IMR-90 (cell line): ENCODE results near the gene RCBTB2. TPM values are rescaled to one million over a fixed set of nuclear protein-coding genes. Genes with fewer than 3 reads are reported as not detected.

Source experiments
- ATAC-seq: fragments of 200-7000 bp; cut with Tn5 transposase; 2 replicates; pipeline ENCODE4 v1.9.1; 2020; ENCODE audit warnings: low read depth, mild to moderate bottlenecking, moderate library complexity
- BruUV-seq: library from RNA; stranded (reverse); fragments of 400-500 nt; replicated peaks from 2 replicates; lab custom pipeline; 2021; lab: Mats Ljungman, UMichigan
- CTCF ChIA-PET: fragments of 300-600 bp; formaldehyde crosslinking; extraction: SDS; loops from one replicate; lab custom pipeline; 2021; ENCODE audit warnings: antibody characterized with exemption; lab: Yijun Ruan, JAX
- POLR2A ChIA-PET: fragments of 300-600 bp; sonication (Branson Sonifier 250); formaldehyde crosslinking; loops from one replicate; lab custom pipeline; 2022; ENCODE audit warnings: antibody characterized with exemption; ENCODE audit not compliant: unreplicated experiment; lab: Charles Lee
- DNase-seq: peaks from one replicate; pipeline ENCODE4 v3.0.0; 2013
- H2AFZ ChIP-seq: replicated peaks from 2 replicates; pipeline ENCODE3; 2013; ENCODE audit warnings: low read length, mild to moderate bottlenecking; ENCODE audit not compliant: poor library complexity
- H2AK5ac ChIP-seq: 2 replicates; pipeline ENCODE4 v1.6.1; 2013; ENCODE audit warnings: low read depth, low read length, inconsistent platforms
- H2AK9ac ChIP-seq: replicated peaks from 2 replicates; pipeline ENCODE3; 2013; ENCODE audit warnings: mild to moderate bottlenecking, low read depth, low read length, moderate library complexity; ENCODE audit not compliant: poor library complexity
- H2BK120ac ChIP-seq: 2 replicates; pipeline ENCODE4 v1.6.1; 2013; ENCODE audit warnings: low read depth, low read length, inconsistent platforms
- H2BK15ac ChIP-seq: 3 replicates; pipeline ENCODE4 v1.6.1; 2013; ENCODE audit warnings: low read depth, low read length, inconsistent platforms
- H2BK20ac ChIP-seq: 2 replicates; pipeline ENCODE4 v1.6.1; 2013; ENCODE audit warnings: low read depth, mild to moderate bottlenecking, inconsistent platforms, low read length, moderate library complexity
- H2BK5ac ChIP-seq: 2 replicates; pipeline ENCODE4 v1.6.1; 2013; ENCODE audit warnings: mild to moderate bottlenecking, low read depth, low read length, inconsistent platforms; ENCODE audit not compliant: poor library complexity, severe bottlenecking
- H3K14ac ChIP-seq: replicated peaks from 2 replicates; pipeline ENCODE4 v1.6.1; 2013; ENCODE audit warnings: low read depth, low read length, inconsistent platforms
- H3K18ac ChIP-seq: 2 replicates; pipeline ENCODE4 v1.6.1; 2013; ENCODE audit warnings: low read depth, low read length, control low read depth
- H3K23ac ChIP-seq: 2 replicates; pipeline ENCODE4 v1.6.1; 2013; ENCODE audit warnings: low read depth, low read length, inconsistent platforms
- H3K27ac ChIP-seq: 2 replicates; pipeline ENCODE4 v1.5.1; 2013; ENCODE audit warnings: mild to moderate bottlenecking, control low read depth, low read length; ENCODE audit not compliant: insufficient read depth
- H3K27me3 ChIP-seq: 2 replicates; pipeline ENCODE4 v1.6.1; 2013; ENCODE audit warnings: low read length; ENCODE audit not compliant: control insufficient read depth, insufficient read depth
- H3K36me3 ChIP-seq: 2 replicates; pipeline ENCODE4 v1.6.1; 2013; ENCODE audit warnings: low read length, mixed read lengths; ENCODE audit not compliant: control insufficient read depth, insufficient read depth
- H3K4ac ChIP-seq: 2 replicates; pipeline ENCODE4 v1.6.1; 2013; ENCODE audit warnings: low read depth, low read length, inconsistent platforms
- H3K4me1 ChIP-seq: 2 replicates; pipeline ENCODE4 v1.6.1; 2013; ENCODE audit warnings: low read length, mixed read lengths; ENCODE audit not compliant: control insufficient read depth, insufficient read depth
- H3K4me2 ChIP-seq: 2 replicates; pipeline ENCODE4 v1.6.1; 2013; ENCODE audit warnings: low read depth, mild to moderate bottlenecking, control low read depth, low read length, moderate library complexity
- H3K4me3 ChIP-seq: 2 replicates; pipeline ENCODE4 v1.5.1; 2013; ENCODE audit warnings: low read depth, mild to moderate bottlenecking, control low read depth, low read length, moderate library complexity; ENCODE audit not compliant: insufficient read depth
- H3K56ac ChIP-seq: 2 replicates; pipeline ENCODE4 v1.6.1; 2013; ENCODE audit warnings: low read length, inconsistent platforms; ENCODE audit not compliant: insufficient read depth; ENCODE audit errors: extremely low read depth
- H3K79me1 ChIP-seq, 2 experiments: 2 replicates each; pipeline ENCODE4 v1.6.1; 2013; ENCODE audit warnings: low read length in 2 of 2, inconsistent platforms in 1 of 2, low read depth in 1 of 2
- H3K9ac ChIP-seq: 2 replicates; pipeline ENCODE4 v1.6.1; 2013; ENCODE audit warnings: low read depth, low read length, control low read depth
- H3K9me1 ChIP-seq: 2 replicates; pipeline ENCODE4 v1.6.1; 2013; ENCODE audit warnings: low read length, inconsistent platforms; ENCODE audit not compliant: insufficient read depth
- H3K9me3 ChIP-seq: 2 replicates; pipeline ENCODE4 v1.6.1; 2013; ENCODE audit warnings: low read length; ENCODE audit not compliant: control insufficient read depth, insufficient read depth
- H4K20me1 ChIP-seq: 2 replicates; pipeline ENCODE4 v1.6.1; 2013; ENCODE audit warnings: low read length, inconsistent platforms; ENCODE audit not compliant: insufficient read depth
- H4K5ac ChIP-seq: 2 replicates; pipeline ENCODE4 v1.6.1; 2013; ENCODE audit warnings: mild to moderate bottlenecking, low read depth, low read length, control low read depth
- H4K8ac ChIP-seq, 2 experiments: 2 replicates each; pipeline ENCODE4 v1.6.1; 2013; ENCODE audit warnings: low read depth in 2 of 2, low read length in 2 of 2, control low read depth in 1 of 2, inconsistent platforms in 1 of 2
- H4K91ac ChIP-seq: 2 replicates; pipeline ENCODE4 v1.6.1; 2013; ENCODE audit warnings: low read depth, low read length, inconsistent platforms; ENCODE audit not compliant: insufficient read depth
- BHLHE40 ChIP-seq: fragments of 150-350 bp; IDR thresholded peaks from 2 replicates; pipeline ENCODE4 v1.6.1; 2016; ENCODE audit warnings: mild to moderate bottlenecking, low read depth, low read length
- CEBPB ChIP-seq: IDR thresholded peaks from 2 replicates; pipeline ENCODE4 v1.6.1; 2012; ENCODE audit warnings: low read depth, low read length, improper control_type of control experiment
- CHD1 ChIP-seq: IDR thresholded peaks from 2 replicates; pipeline ENCODE4 v1.6.1; 2012; ENCODE audit warnings: low read depth, low read length, improper control_type of control experiment
- CTCF ChIP-seq: conservative IDR thresholded peaks from 2 replicates; pipeline ENCODE4 v1.5.1; 2012; ENCODE audit warnings: mild to moderate bottlenecking, low read depth, low read length, improper control_type of control experiment
- ELK1 ChIP-seq: fragments of 150-350 bp; IDR thresholded peaks from 2 replicates; pipeline ENCODE4 v1.6.1; 2016; ENCODE audit warnings: low read depth, mild to moderate bottlenecking, low read length, moderate library complexity, borderline replicate concordance
- FOS ChIP-seq: fragments of 150-350 bp; IDR thresholded peaks from 2 replicates; pipeline ENCODE4 v1.6.1; 2016; ENCODE audit warnings: low read depth, low read length
- MAFK ChIP-seq: IDR thresholded peaks from 2 replicates; pipeline ENCODE4 v1.6.1; 2012; ENCODE audit warnings: low read depth, low read length, improper control_type of control experiment
- MAZ ChIP-seq: IDR thresholded peaks from 2 replicates; pipeline ENCODE4 v1.6.1; 2012; ENCODE audit warnings: low read depth, mild to moderate bottlenecking, low read length, improper control_type of control experiment, moderate library complexity, borderline replicate concordance
- MXI1 ChIP-seq: IDR thresholded peaks from 2 replicates; pipeline ENCODE4 v1.6.1; 2012; ENCODE audit warnings: low read depth, mild to moderate bottlenecking, low read length, moderate library complexity, borderline replicate concordance
- NFE2L2 ChIP-seq: fragments of 150-350 bp; IDR thresholded peaks from 2 replicates; pipeline ENCODE4 v1.6.1; 2016; ENCODE audit warnings: low read depth, mild to moderate bottlenecking, low read length
- POLR2A ChIP-seq: IDR thresholded peaks from 2 replicates; pipeline ENCODE4 v1.6.1; 2012; ENCODE audit warnings: mild to moderate bottlenecking, low read depth, low read length
- RAD21 ChIP-seq: IDR thresholded peaks from 2 replicates; pipeline ENCODE4 v1.6.1; 2012; ENCODE audit warnings: low read length, improper control_type of control experiment
- RCOR1 ChIP-seq: IDR thresholded peaks from 2 replicates; pipeline ENCODE4 v1.6.1; 2012; ENCODE audit warnings: mild to moderate bottlenecking, low read length, improper control_type of control experiment; ENCODE audit not compliant: insufficient replicate concordance
- RFX5 ChIP-seq: IDR thresholded peaks from 2 replicates; pipeline ENCODE4 v1.8.0; 2012; ENCODE audit warnings: low read depth, mild to moderate bottlenecking, low read length, moderate library complexity
- SMC3 ChIP-seq: fragments of 150-350 bp; IDR thresholded peaks from 2 replicates; pipeline ENCODE4 v1.6.1; 2016; ENCODE audit warnings: low read depth, mild to moderate bottlenecking, antibody characterized with exemption, low read length, moderate library complexity
- WGBS, 2 experiments: methylation state at CpG; one replicate each; pipeline versions ENCODE4 v1.1.5 to v1.1.7; 2013; ENCODE audit warnings: missing lambda C conversion rate in 2 of 2; ENCODE audit not compliant: insufficient read length in 1 of 2; ENCODE audit errors: extremely low coverage in 2 of 2; 5-methylcytosine and 5-hydroxymethylcytosine counted together
- dilution Hi-C: fragments of 300-500 bp; cut with HindIII; formaldehyde crosslinking; loops from one replicate; pipeline ENCODE4 v1.14.3; 2018; ENCODE audit warnings: low sequenced_read_pairs; ENCODE audit not compliant: unreplicated experiment
- in situ Hi-C: fragments of 300-500 bp; cut with MboI; formaldehyde crosslinking; loops from 3 replicates; pipeline ENCODE4 v1.14.3; 2019; ENCODE audit warnings: low sequenced_read_pairs, inconsistent platforms, mixed read lengths
- intact Hi-C: fragments of 100-400 bp; cut with micrococcal nuclease; formaldehyde crosslinking; loops from 2 replicates; pipeline ENCODE4 v1.10.0; 2022
- polyA plus RNA-seq, 3 experiments: library from polyadenylated mRNA; depleted of rRNA; stranded (reverse); fragments of >200 nt; gene quantifications; 2 replicates each; pipeline ENCODE4 v1.2.3, GENCODE V29; 2012; ENCODE audit warnings: low replicate concordance in 1 of 3
- total RNA-seq: library from RNA; depleted of rRNA; stranded (reverse); fragments of >200 nt; gene quantifications from 2 replicates; pipeline ENCODE4 v1.2.3, GENCODE V29; 2012

Gene RCBTB2
- total and polyA plus RNA-seq, 2 of the 4 experiments (the other 2 are of a cell fraction), result 4.0 to 5.2 TPM

GRCh38 chr13:48575031-48575430 lies 42.2 kb upstream of the RCBTB2 start:
- ChIA-PET CTCF (no interaction called here), POLR2A (no interaction called here)
- no peak overlapping the region for H2BK120ac ChIP-seq
- BruUV-seq, result no TSS peak
- H4K8ac ChIP-seq, result no peak overlapping the region
- no peak overlapping the region for H2AFZ ChIP-seq
- H4K20me1 ChIP-seq, result no peaks in the 10 kb centered on the region
- dilution Hi-C loops (no loop called here), in situ Hi-C loops (loop anchor here (5.0 to 10.0 kb wide), 2 partner anchors 240 to 448 kb away; no protein-coding TSS in a partner anchor), intact Hi-C loops (no loop called here)
- no peaks in the 10 kb centered on the region for H3K27me3 ChIP-seq
- H3K4me1 ChIP-seq, result peaks cover 4% of the 10 kb centered on the region
- no peaks in the 10 kb centered on the region for H3K36me3 ChIP-seq
- WGBS, 2 experiments, result no CpG with 5 or more reads among the region's 5 CpGs
- H2AK9ac ChIP-seq, result no peak overlapping the region
- H2BK15ac ChIP-seq, result no peak overlapping the region
- no peak overlapping the region for H3K23ac ChIP-seq
- DNase-seq (no peak), ATAC-seq (no peak)
- H2BK20ac ChIP-seq, result no peak overlapping the region
- no peak overlapping the region for H3K9ac ChIP-seq
- no peak overlapping the region for H3K14ac ChIP-seq
- no peak overlapping the region for H3K4me2 ChIP-seq
- no peak overlapping the region for H4K91ac ChIP-seq
- no peak overlapping the region for H2BK5ac ChIP-seq
- H3K9me3 ChIP-seq, result no peaks in the 10 kb centered on the region
- H3K18ac ChIP-seq, result no peak overlapping the region
- H3K9me1 ChIP-seq, result no peaks in the 10 kb centered on the region
- no peak overlapping the region for H4K5ac ChIP-seq
- no peaks in the 10 kb centered on the region for H3K79me1 ChIP-seq
- H3K4ac ChIP-seq, result no peak overlapping the region
- no peak overlapping the region for H2AK5ac ChIP-seq
- no peak overlapping the region for H3K27ac ChIP-seq
- no peak overlapping the region for H3K4me3 ChIP-seq
- no peak overlapping the region for H3K56ac ChIP-seq
- TF ChIP-seq NFE2L2, result no peak
- TF ChIP-seq CHD1, result no peak
- no peak for TF ChIP-seq RAD21
- TF ChIP-seq MAFK, result no peak
- no peak for TF ChIP-seq RCOR1
- no peak for TF ChIP-seq CEBPB
- no peak for TF ChIP-seq POLR2A
- no peak for TF ChIP-seq CTCF
- no peak for TF ChIP-seq RFX5
- TF ChIP-seq SMC3, result no peak
- TF ChIP-seq MAZ, result no peak
- no peak for TF ChIP-seq ELK1
- TF ChIP-seq FOS, result no peak
- TF ChIP-seq MXI1, result no peak
- TF ChIP-seq BHLHE40, result no peak
